ENCODE results near the gene MMD.
"Not testable (repeated sequence)": the region's sequence is repeated elsewhere in the genome, so short reads cannot be mapped to it uniquely, and the experiment has no call there.

MMD gene

GRCh38 chr17:55421179-55421934 is at the start of gene MMD:
MMD (minus strand) TSS chr17:55421835; CDS start chr17:55421695, 140 bp downstream.
- DNase-seq (ENCODE audit: low read depth) = no peak
- peak within 1 kb of the TSS; percentile 99 for H3K4me3 ChIP-seq (ENCODE audit: low read depth, low read length)
- no peak for TF ChIP-seq CTCF (IDR thresholded peaks at IDR 0.05; ENCODE audit: low read depth, low read length, missing control alignments)

- no peak overlapping the region; the same call in 1 of the 2 replicates for H3K4me3 ChIP-seq (ENCODE audit: low read depth, low read length)
- peak; percentile 16 for DNase-seq (ENCODE audit: low read depth)
- no peak for TF ChIP-seq CTCF (IDR thresholded peaks at IDR 0.05; ENCODE audit: low read depth, low read length, missing control alignments)
Measured at GRCh38 chr17:55466671-55467070, 45.0 kb upstream of the MMD start.

- DNase-seq (ENCODE audit: low read depth); H3K4me3 ChIP-seq (ENCODE audit: low read depth, low read length): not testable (repeated sequence)
Measured at GRCh38 chr17:55465771-55466170, 44.1 kb upstream of the MMD start.

GRCh38 chr17:55463600-55463999 is 42.0 kb upstream of the MMD start:
- no peak overlapping the region for H3K4me3 ChIP-seq (ENCODE audit: low read depth, low read length)
- no peak for TF ChIP-seq CTCF (IDR thresholded peaks at IDR 0.05; ENCODE audit: low read depth, low read length, missing control alignments)
- DNase-seq (ENCODE audit: low read depth) = peak; percentile 83

GRCh38 chr17:55462711-55463110 is 41.1 kb upstream of the MMD start:
- DNase-seq (ENCODE audit: low read depth) = no peak
- no peak for TF ChIP-seq CTCF (IDR thresholded peaks at IDR 0.05; ENCODE audit: low read depth, low read length, missing control alignments)
- H3K4me3 ChIP-seq (ENCODE audit: low read depth, low read length) = no peak overlapping the region

GRCh38 chr17:55462234-55462633 is 40.6 kb upstream of the MMD start:
- no peak for DNase-seq (ENCODE audit: low read depth)
- TF ChIP-seq CTCF (IDR thresholded peaks at IDR 0.05; ENCODE audit: low read depth, low read length, missing control alignments) = no peak
- no peak overlapping the region for H3K4me3 ChIP-seq (ENCODE audit: low read depth, low read length)

GRCh38 chr17:55458978-55459377 is 37.3 kb upstream of the MMD start:
- no peak for TF ChIP-seq CTCF (IDR thresholded peaks at IDR 0.05; ENCODE audit: low read depth, low read length, missing control alignments)
- DNase-seq (ENCODE audit: low read depth) = no peak
- H3K4me3 ChIP-seq (ENCODE audit: low read depth, low read length) = no peak overlapping the region

All from GM12864 (cell line).